K562 (cell line): ENCODE data around the gene TMEM273.

ENCODE experiments used
- EP300 ChIP-seq: IDR thresholded peaks from 2 replicates; pipeline ENCODE4 v1.6.1; 2012; ENCODE audit warnings: low read length, improper control_type of control experiment
- POLR2A ChIP-seq: fragments of 450-650 bp; conservative IDR thresholded peaks from 2 replicates; pipeline ENCODE4 v1.6.1; 2016
- SP2 ChIP-seq: IDR thresholded peaks from 2 replicates; pipeline ENCODE4 v1.6.1; 2011; ENCODE audit warnings: mild to moderate bottlenecking, low read depth, low read length, moderate library complexity; ENCODE audit not compliant: poor library complexity, severe bottlenecking; ENCODE audit errors: extremely low read depth
- TF ChIP-seq, protein P1 (sequence below), 3 experiments: IDR thresholded peaks in 2 of 3; conservative IDR thresholded peaks in 1 of 3; 2 replicates each; pipeline ENCODE4 v1.5.1; 2011 to 2012; ENCODE audit warnings: low read length in 3 of 3, mild to moderate bottlenecking in 3 of 3, control low read depth in 2 of 3, improper control_type of control experiment in 1 of 3, inconsistent platforms in 1 of 3, low read depth in 1 of 3, mixed read lengths in 1 of 3, moderate library complexity in 1 of 3; ENCODE audit not compliant: insufficient read depth in 2 of 3
- TF ChIP-seq, protein P2 (sequence below), 2 experiments: fragments of 450-650 bp in 1 of 2; sonication (generic) in 1 of 2; formaldehyde crosslinking in 1 of 2; IDR thresholded peaks in 1 of 2; conservative IDR thresholded peaks in 1 of 2; 2 replicates each; pipeline versions ENCODE4 v1.6.1 to v1.8.1; 2016 to 2023; ENCODE audit warnings: mild to moderate bottlenecking in 2 of 2, moderate library complexity in 2 of 2, inconsistent platforms in 1 of 2, missing genetic modification reagents in 1 of 2
- TF ChIP-seq, protein P3 (sequence below): fragments of 450-650 bp; IDR thresholded peaks from 2 replicates; pipeline ENCODE4 v1.6.1; 2016; ENCODE audit warnings: borderline replicate concordance

DNA sequence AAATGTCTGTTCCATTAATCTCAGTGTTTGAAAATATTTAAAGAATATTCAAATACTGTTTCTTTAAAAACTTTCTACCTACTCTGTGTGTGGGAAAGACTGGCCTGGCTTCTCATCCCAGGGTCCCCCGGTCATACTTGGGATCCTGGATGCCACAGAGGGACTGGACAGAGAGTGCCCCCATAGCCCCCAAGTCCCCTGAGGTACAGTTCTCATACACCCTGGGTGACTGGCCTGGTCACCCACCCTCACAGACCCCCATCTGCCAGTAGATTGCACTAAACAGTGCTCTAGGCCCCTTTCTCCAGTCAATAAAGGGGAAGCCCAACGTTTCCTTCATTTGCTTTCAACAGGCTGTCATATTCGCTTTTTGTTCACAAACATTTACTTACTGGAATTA, 3.0 kb downstream of the TMEM273 start:
- TF ChIP-seq POLR2A (no peak), SP2 (no peak), EP300 (no peak)
- TF ChIP-seq, protein P1, sequence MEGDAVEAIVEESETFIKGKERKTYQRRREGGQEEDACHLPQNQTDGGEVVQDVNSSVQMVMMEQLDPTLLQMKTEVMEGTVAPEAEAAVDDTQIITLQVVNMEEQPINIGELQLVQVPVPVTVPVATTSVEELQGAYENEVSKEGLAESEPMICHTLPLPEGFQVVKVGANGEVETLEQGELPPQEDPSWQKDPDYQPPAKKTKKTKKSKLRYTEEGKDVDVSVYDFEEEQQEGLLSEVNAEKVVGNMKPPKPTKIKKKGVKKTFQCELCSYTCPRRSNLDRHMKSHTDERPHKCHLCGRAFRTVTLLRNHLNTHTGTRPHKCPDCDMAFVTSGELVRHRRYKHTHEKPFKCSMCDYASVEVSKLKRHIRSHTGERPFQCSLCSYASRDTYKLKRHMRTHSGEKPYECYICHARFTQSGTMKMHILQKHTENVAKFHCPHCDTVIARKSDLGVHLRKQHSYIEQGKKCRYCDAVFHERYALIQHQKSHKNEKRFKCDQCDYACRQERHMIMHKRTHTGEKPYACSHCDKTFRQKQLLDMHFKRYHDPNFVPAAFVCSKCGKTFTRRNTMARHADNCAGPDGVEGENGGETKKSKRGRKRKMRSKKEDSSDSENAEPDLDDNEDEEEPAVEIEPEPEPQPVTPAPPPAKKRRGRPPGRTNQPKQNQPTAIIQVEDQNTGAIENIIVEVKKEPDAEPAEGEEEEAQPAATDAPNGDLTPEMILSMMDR (IDR thresholded peaks at IDR 0.05 in 2 of 3, conservative IDR thresholded peaks at IDR 0.05 in 1 of 3; ENCODE audit: insufficient read depth in 2 of 3, low read depth in 1 of 3, low read length in 3 of 3), result no peak
- TF ChIP-seq, protein P2, sequence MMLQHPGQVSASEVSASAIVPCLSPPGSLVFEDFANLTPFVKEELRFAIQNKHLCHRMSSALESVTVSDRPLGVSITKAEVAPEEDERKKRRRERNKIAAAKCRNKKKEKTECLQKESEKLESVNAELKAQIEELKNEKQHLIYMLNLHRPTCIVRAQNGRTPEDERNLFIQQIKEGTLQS (IDR thresholded peaks at IDR 0.05), result no peak
- TF ChIP-seq, protein P2 (CRISPR knock-in tag; conservative IDR thresholded peaks at IDR 0.05), result no peak
- TF ChIP-seq, protein P3, sequence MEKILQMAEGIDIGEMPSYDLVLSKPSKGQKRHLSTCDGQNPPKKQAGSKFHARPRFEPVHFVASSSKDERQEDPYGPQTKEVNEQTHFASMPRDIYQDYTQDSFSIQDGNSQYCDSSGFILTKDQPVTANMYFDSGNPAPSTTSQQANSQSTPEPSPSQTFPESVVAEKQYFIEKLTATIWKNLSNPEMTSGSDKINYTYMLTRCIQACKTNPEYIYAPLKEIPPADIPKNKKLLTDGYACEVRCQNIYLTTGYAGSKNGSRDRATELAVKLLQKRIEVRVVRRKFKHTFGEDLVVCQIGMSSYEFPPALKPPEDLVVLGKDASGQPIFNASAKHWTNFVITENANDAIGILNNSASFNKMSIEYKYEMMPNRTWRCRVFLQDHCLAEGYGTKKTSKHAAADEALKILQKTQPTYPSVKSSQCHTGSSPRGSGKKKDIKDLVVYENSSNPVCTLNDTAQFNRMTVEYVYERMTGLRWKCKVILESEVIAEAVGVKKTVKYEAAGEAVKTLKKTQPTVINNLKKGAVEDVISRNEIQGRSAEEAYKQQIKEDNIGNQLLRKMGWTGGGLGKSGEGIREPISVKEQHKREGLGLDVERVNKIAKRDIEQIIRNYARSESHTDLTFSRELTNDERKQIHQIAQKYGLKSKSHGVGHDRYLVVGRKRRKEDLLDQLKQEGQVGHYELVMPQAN, result no peak
